Caco-2 (cell line): ENCODE measurements around the gene TMPRSS7. TPM values are rescaled to one million over a fixed set of nuclear protein-coding genes. Genes with fewer than 3 reads are reported as not detected.

Experiments
- BruUV-seq: library from RNA; stranded (reverse); fragments of 400-500 nt; replicated peaks from 2 replicates; lab custom pipeline; 2021; lab: Mats Ljungman, UMichigan
- CTCF ChIA-PET: fragments of 300-600 bp; sonication (Branson Sonifier 250); formaldehyde crosslinking; loops from one replicate; lab custom pipeline; 2022; ENCODE audit warnings: antibody characterized with exemption; lab: Charles Lee
- POLR2A ChIA-PET: fragments of 300-600 bp; sonication (Branson Sonifier 250); formaldehyde crosslinking; loops from one replicate; lab custom pipeline; 2022; ENCODE audit warnings: antibody characterized with exemption; lab: Charles Lee
- DNase-seq, 2 experiments: peaks; one replicate each; pipeline versions ENCODE4 v3.0.0 to v3.0.0-alpha.2; 2020 to 2022
- H3K27me3 ChIP-seq: replicated peaks from 2 replicates; pipeline ENCODE4 v1.6.0; 2011; ENCODE audit warnings: low read length; ENCODE audit not compliant: control insufficient read depth, insufficient read depth
- H3K36me3 ChIP-seq: 2 replicates; pipeline ENCODE4 v1.5.1; 2011; ENCODE audit warnings: low read length; ENCODE audit not compliant: control insufficient read depth, insufficient read depth
- H3K4me1 ChIP-seq: fragments of 250-450 bp; sonication (Bioruptor Pico); 2 replicates; pipeline ENCODE4 v1.5.1; 2020; ENCODE audit warnings: mild to moderate bottlenecking
- H3K4me3 ChIP-seq: 2 replicates; pipeline ENCODE4 v1.5.1; 2011; ENCODE audit warnings: low read depth, mild to moderate bottlenecking, control low read depth, low read length
- H3K9me3 ChIP-seq: fragments of 250-450 bp; sonication (Bioruptor Pico); 2 replicates; pipeline ENCODE4 v1.5.1; 2020; ENCODE audit warnings: mild to moderate bottlenecking, moderate library complexity
- H3K27ac Mint-ChIP-seq: one replicate; pipeline ENCODE4 v1.8.0; 2022; ENCODE audit warnings: mixed read lengths; ENCODE audit not compliant: unreplicated experiment
- H3K27me3 Mint-ChIP-seq: one replicate; pipeline ENCODE4 v1.8.0; 2022; ENCODE audit warnings: mixed read lengths; ENCODE audit not compliant: insufficient read depth, unreplicated experiment
- H3K36me3 Mint-ChIP-seq: one replicate; pipeline ENCODE4 v1.8.0; 2022; ENCODE audit warnings: mild to moderate bottlenecking, mixed read lengths; ENCODE audit not compliant: insufficient read depth, unreplicated experiment
- H3K4me1 Mint-ChIP-seq: one replicate; pipeline ENCODE4 v1.8.0; 2022; ENCODE audit warnings: low read depth, mixed read lengths; ENCODE audit not compliant: unreplicated experiment
- H3K4me3 Mint-ChIP-seq: one replicate; pipeline ENCODE4 v1.8.0; 2022; ENCODE audit warnings: mild to moderate bottlenecking, moderate library complexity, mixed read lengths; ENCODE audit not compliant: unreplicated experiment
- H3K9me3 Mint-ChIP-seq: one replicate; pipeline ENCODE4 v1.8.0; 2022; ENCODE audit warnings: mixed read lengths; ENCODE audit not compliant: unreplicated experiment
- CTCF ChIP-seq, 2 experiments: fragments of 200-600 bp in 1 of 2; IDR thresholded peaks; 1 replicate in 1 of 2; 2 replicates in 1 of 2; pipeline versions ENCODE4 v1.5.1 to v1.8.0; 2011 to 2022; ENCODE audit warnings: antibody characterized with exemption in 1 of 2, control low read depth in 1 of 2, inconsistent platforms in 1 of 2, low read depth in 1 of 2, low read length in 1 of 2, mild to moderate bottlenecking in 1 of 2, moderate library complexity in 1 of 2; ENCODE audit not compliant: insufficient read depth in 1 of 2, severe bottlenecking in 1 of 2, unreplicated experiment in 1 of 2
- intact Hi-C: fragments of 100-400 bp; cut with micrococcal nuclease; formaldehyde crosslinking; loops from one replicate; pipeline ENCODE4 v1.10.0; 2022; ENCODE audit not compliant: unreplicated experiment
- total RNA-seq: library from RNA; stranded (reverse); gene quantifications from 2 replicates; pipeline ENCODE4 v1.2.3, GENCODE V29; 2022

TMPRSS7 gene
- total RNA-seq, 1 experiment from 2014 or later = 0.36 TPM

GRCh38 chr3:112088944-112089343 lies 54.4 kb downstream of the TMPRSS7 start:
- intact Hi-C loops = loop anchor here (5.0 kb wide), 1 partner anchor 357 kb away; no protein-coding TSS in a partner anchor
- H3K9me3 ChIP-seq = no peaks in the 10 kb centered on the region
- Mint-ChIP-seq H3K9me3 (no peaks in the 10 kb centered on the region), H3K4me1 (peaks cover 64% of the 10 kb centered on the region), H3K27ac (peak overlapping the region; percentile 94), H3K36me3 (peaks cover 69% of the 10 kb centered on the region), H3K27me3 (no peaks in the 10 kb centered on the region), H3K4me3 (peak overlapping the region; percentile 73)
- BruUV-seq = no TSS peak
- TF ChIP-seq CTCF (IDR thresholded peaks at IDR 0.05; ENCODE audit: insufficient read depth in 1 of 2, low read depth in 1 of 2, low read length in 1 of 2, severe bottlenecking in 1 of 2, unreplicated experiment in 1 of 2) = no peak
- peaks cover 71% of the 10 kb centered on the region for H3K4me1 ChIP-seq
- no peaks in the 10 kb centered on the region for H3K27me3 ChIP-seq
- H3K4me3 ChIP-seq = no peak overlapping the region
- CTCF ChIA-PET = no interaction called here
- no peaks in the 10 kb centered on the region for H3K36me3 ChIP-seq
- no peak for DNase-seq
- POLR2A ChIA-PET = no interaction called here

DNA sequence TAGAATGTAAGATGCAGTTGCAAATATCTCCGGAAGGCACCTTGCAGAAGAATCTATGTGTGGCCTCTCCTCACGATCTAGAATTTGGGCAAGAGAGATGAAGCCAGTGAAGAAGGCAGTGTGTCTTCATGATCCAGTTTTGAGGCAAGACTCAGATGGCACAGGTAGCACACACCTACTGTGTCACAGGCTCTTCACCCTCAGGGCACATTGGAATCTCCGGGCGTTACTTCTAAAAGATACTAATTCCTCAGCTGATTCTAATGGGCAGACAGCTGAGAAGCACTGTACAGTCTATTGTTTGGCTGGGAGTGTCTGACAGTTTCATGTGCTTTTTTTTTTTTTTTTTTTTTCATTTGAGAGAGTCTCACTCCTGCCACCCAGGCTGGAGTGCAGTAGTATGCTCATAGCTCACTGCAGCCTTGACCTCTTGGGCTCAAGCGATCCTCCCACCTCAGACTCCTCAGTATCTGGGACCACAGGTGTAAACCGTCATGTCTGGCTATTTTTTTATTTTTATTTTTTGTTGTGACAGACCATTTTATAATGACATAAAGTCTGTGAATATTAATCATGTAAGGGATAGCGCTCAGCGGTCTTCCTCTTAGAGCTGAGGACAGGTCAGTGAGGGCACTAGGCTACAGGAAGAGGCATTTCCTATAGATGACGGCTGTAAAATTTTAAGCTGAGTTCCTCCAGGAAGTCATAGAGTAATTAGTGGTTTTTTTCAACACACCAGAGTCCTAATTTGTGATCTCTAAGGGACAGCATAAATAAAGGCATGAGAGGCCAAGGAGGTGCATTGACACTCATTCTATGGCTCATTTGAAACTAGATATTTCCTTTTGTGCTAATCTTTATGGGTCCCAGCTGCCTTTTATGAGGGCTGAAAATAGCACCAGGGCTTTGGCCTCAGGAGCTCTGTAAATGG lies 55.7 kb downstream of the TMPRSS7 start:
- Histone ChIP-seq H3K9me3 (no peaks in the 10 kb centered on the region), H3K36me3 (peaks cover 2% of the 10 kb centered on the region; the same call in 1 of the 2 replicates), H3K4me1 (peaks cover 60% of the 10 kb centered on the region), H3K4me3 (no peak overlapping the region), H3K27me3 (no peaks in the 10 kb centered on the region)
- Mint-ChIP-seq H3K36me3 (peaks cover 73% of the 10 kb centered on the region), H3K27ac (peak overlapping the region; percentile 94), H3K27me3 (no peaks in the 10 kb centered on the region), H3K4me3 (peak overlapping the region; percentile 57), H3K4me1 (peaks cover 52% of the 10 kb centered on the region), H3K9me3 (no peaks in the 10 kb centered on the region)
- no peak for TF ChIP-seq CTCF (IDR thresholded peaks at IDR 0.05; ENCODE audit: insufficient read depth in 1 of 2, low read depth in 1 of 2, low read length in 1 of 2, severe bottlenecking in 1 of 2, unreplicated experiment in 1 of 2)
- ChIA-PET CTCF (interaction anchor here (1.9 kb wide), 1 partner anchor 21 kb away, joined by 7 read pairs; no protein-coding TSS in a partner anchor), POLR2A (interaction anchor here (0.6 kb wide), 1 partner anchor 19 kb away, joined by 3 read pairs; no protein-coding TSS in a partner anchor)
- no peak for DNase-seq
- BruUV-seq = no TSS peak
- intact Hi-C loops = loop anchor here (2.0 to 5.0 kb wide), 3 partner anchors 15 to 358 kb away; no protein-coding TSS in a partner anchor

DNA sequence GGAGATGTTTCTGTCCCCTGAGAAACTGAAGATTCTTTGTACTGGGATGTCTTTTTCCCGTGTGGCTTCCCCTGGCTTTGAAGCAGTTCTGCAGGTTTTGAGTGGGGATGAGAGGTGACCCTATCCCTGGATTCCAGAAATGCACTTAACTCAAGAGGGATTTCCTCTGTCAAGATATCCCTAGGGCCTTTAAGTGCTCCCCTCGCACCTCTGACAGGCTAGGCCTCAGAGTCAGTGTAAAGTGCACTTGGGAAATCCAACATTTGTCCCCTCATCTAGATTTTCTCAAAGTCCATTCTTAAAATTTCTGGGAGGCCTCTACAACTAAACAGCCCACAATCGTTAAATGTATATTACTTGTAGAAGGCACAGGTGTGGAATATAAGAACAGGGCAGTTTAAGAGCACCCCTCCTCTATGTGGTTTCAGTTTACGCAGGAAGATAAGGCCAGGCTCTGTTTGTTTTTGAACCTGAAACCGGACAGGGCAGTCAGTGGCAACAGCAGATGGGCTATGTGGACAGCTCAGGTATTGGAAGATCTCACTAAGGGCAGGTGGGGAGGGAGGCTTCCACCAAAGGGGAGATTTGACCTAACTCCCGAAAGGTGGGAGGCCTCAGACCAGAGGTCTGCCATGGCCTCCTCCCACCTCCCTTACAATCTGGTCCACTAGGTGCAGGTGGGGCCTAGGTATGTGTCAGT lies 56.5 kb downstream of the TMPRSS7 start:
- intact Hi-C loops = loop anchor here (2.0 to 5.0 kb wide), 2 partner anchors 16 to 104 kb away; no protein-coding TSS in a partner anchor
- H3K4me1 ChIP-seq = peaks cover 57% of the 10 kb centered on the region
- H3K9me3 Mint-ChIP-seq = no peaks in the 10 kb centered on the region
- no peak for TF ChIP-seq CTCF (IDR thresholded peaks at IDR 0.05; ENCODE audit: insufficient read depth in 1 of 2, low read depth in 1 of 2, low read length in 1 of 2, severe bottlenecking in 1 of 2, unreplicated experiment in 1 of 2)
- no peaks in the 10 kb centered on the region for H3K9me3 ChIP-seq
- no peak overlapping the region for H3K4me3 ChIP-seq
- peak overlapping the region; percentile 57 for H3K4me3 Mint-ChIP-seq
- peaks cover 2% of the 10 kb centered on the region; the same call in 1 of the 2 replicates for H3K36me3 ChIP-seq
- H3K27me3 ChIP-seq = no peaks in the 10 kb centered on the region
- POLR2A ChIA-PET = interaction anchor here (1.0 kb wide), 1 partner anchor 46 kb away, joined by 3 read pairs; no protein-coding TSS in a partner anchor
- H3K27ac Mint-ChIP-seq = peak overlapping the region; percentile 94
- H3K4me1 Mint-ChIP-seq = peaks cover 49% of the 10 kb centered on the region
- BruUV-seq = TSS peak; percentile 24
- peaks cover 77% of the 10 kb centered on the region for H3K36me3 Mint-ChIP-seq
- DNase-seq = peak; percentile 78
- CTCF ChIA-PET = interaction anchor here (1.9 kb wide), 1 partner anchor 20 kb away, joined by 7 read pairs; no protein-coding TSS in a partner anchor
- H3K27me3 Mint-ChIP-seq = no peaks in the 10 kb centered on the region
